Activated T-cell treated with anti-CD3 and anti-CD28 coated beads, Interleukin-2, amount 50 U/mL, for 48 hours (primary cell): ENCODE results near the gene SNX9.
"Not testable (repeated sequence)": the region's sequence is repeated elsewhere in the genome, so short reads cannot be mapped to it uniquely, and the experiment has no call there.

ENCODE experiments used
- DNase-seq, 2 experiments: peaks; one replicate each; pipeline ENCODE4 v3.0.0-alpha.2; 2020

SNX9 gene

GRCh38 chr6:157891544-157892362 is 68.7 kb downstream of the SNX9 start:
- no peak for DNase-seq

GRCh38 chr6:157892363-157892877 is 69.4 kb downstream of the SNX9 start:
- DNase-seq = no peak

- DNase-seq = no peak
These were observed 70.2 kb downstream of the SNX9 start for GRCh38 chr6:157893238-157893637.

GRCh38 chr6:157895585-157895984 is 72.5 kb downstream of the SNX9 start:
- DNase-seq = no peak

- DNase-seq = no peak
These were observed 73.9 kb downstream of the SNX9 start for GRCh38 chr6:157896932-157897331.

- DNase-seq = no peak
These were observed 75.1 kb downstream of the SNX9 start for GRCh38 chr6:157898169-157898568.

- no peak for DNase-seq
These were observed 75.6 kb downstream of the SNX9 start for GRCh38 chr6:157898640-157899039.

GRCh38 chr6:157900262-157900661 is 77.2 kb downstream of the SNX9 start:
- DNase-seq = not testable (repeated sequence)

- DNase-seq = not testable (repeated sequence)
These were observed 77.7 kb downstream of the SNX9 start for GRCh38 chr6:157900751-157901150.

GRCh38 chr6:157904999-157905398 is 82.0 kb downstream of the SNX9 start:
- DNase-seq = no peak

GRCh38 chr6:157905590-157906342 is 82.7 kb downstream of the SNX9 start:
- no peak for DNase-seq

GRCh38 chr6:157906537-157907061 is 83.6 kb downstream of the SNX9 start:
- DNase-seq = no peak

- DNase-seq = no peak
These were observed 84.6 kb downstream of the SNX9 start for GRCh38 chr6:157907651-157908050.

- DNase-seq = peak in 1 of 2 experiments; percentile 34
These were observed 85.6 kb downstream of the SNX9 start for GRCh38 chr6:157908369-157909281.

GRCh38 chr6:157909282-157909664 is 86.2 kb downstream of the SNX9 start:
- DNase-seq = no peak

- DNase-seq = no peak
These were observed 88.2 kb downstream of the SNX9 start for GRCh38 chr6:157911278-157911677.

- no peak for DNase-seq
These were observed 88.7 kb downstream of the SNX9 start for GRCh38 chr6:157911786-157912185.

GRCh38 chr6:157912326-157912725 is 89.3 kb downstream of the SNX9 start:
- no peak for DNase-seq

- DNase-seq = no peak
These were observed 98.8 kb downstream of the SNX9 start for GRCh38 chr6:157921685-157922367.

- DNase-seq = no peak
These were observed 102.7 kb downstream of the SNX9 start for GRCh38 chr6:157925771-157926170.

GRCh38 chr6:157927011-157927410 is 104.0 kb downstream of the SNX9 start:
- no peak for DNase-seq

GRCh38 chr6:157928428-157928827 is 105.4 kb downstream of the SNX9 start:
- DNase-seq = no peak
